ENCODE results near the gene AKR1C2. TPM values are rescaled to one million over a fixed set of nuclear protein-coding genes. Genes with fewer than 3 reads are reported as not detected.

AKR1C2 gene
- total RNA-seq, result 20.4 and 34.5 TPM in 2 replicates

DNA sequence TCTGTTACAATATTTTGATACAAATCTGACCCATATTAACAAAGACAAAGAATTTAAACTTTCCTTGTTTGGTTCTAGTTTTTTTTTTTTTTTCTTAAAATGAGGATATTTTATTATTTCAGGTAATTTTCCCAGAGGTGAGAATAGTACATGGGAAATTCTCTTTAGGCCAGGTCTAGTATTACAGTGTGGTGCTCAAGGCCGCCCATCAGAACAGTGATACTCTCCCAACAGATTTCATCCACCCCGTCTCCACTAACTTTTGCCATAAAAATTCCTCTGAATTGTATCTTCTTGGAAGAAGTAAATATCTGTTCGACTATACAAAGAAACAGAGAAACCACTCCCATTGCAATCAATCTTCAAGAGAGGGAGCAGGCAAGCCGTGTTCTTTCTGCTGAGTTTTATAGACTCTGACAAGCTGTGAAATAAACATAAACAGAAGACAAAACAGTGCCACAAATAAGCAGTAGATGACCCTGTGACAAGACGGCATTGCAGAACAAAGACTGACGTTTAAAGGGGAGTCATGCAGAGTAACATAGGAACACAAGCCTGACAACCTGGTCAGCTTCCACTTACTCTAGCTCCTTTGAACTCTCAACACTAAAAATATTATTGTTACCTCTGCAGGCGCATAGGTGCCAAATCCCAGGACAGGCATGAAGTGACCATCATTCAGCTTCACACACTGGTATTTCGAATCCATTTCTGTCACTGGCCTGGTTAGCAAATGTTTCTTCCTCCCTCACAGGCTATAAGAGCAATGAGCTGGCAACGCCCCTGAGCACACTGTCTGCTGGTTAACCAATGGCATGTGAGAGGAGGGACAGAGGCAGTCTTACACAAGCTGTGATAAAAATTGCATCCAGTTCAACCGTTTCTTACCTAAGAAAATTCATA lies at the start of gene AKR1C2:
Gene AKR1C2 (minus strand): TSS at position 731 of the 903 bp plus-strand sequence. CDS start 22 bp downstream, at position 709.

DNA sequence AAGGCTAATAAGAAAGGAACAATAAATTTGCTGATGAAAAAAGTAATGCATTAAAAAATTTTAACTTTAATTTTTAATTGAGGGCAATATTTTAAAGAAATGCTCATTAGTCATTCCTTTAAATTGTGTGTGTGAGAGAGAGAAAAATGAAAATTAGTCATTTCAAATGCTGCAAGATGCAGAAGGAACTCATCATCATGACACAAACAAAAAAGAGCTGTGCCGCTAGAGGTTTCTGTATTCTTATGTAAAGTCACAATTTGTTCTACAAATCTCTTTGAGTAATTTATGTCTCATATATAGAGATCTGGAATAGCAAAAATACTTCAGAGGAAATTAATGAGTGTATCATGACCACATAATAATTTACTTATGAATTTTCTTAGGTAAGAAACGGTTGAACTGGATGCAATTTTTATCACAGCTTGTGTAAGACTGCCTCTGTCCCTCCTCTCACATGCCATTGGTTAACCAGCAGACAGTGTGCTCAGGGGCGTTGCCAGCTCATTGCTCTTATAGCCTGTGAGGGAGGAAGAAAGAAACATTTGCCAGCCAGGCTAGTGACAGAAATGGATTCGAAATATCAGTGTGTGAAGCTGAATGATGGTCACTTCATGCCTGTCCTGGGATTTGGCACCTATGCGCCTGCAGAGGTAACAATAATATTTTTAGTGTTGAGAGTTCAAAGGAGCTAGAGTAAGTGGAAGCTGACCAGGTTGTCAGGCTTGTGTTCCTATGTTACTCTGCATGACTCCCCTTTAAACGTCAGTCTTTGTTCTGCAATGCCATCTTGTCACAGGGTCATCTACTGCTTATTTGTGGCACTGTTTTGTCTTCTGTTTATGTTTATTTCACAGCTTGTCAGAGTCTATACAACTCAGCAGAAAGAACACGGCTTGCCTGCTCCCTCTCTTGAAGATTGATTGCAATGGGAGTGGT lies 40.5 kb downstream of the AKR1C2 start, which contains the start of gene AKR1C1:
Gene AKR1C1 (plus strand): TSS at position 540 of the 939 bp plus-strand sequence. CDS start 30 bp downstream, at position 570.

Other genes starting within 250 kb of the AKR1C2 start
- 6.5 and 24.9 TPM in 2 replicates for gene AKR1E2, start 177.7 kb downstream of the AKR1C2 start, total RNA-seq
- gene AKR1C1, start 40.4 kb downstream of the AKR1C2 start, total RNA-seq, result 72.2 and 86.1 TPM in 2 replicates
- 26.7 and 31.2 TPM in 2 replicates for gene AKR1C3, start 90.6 kb upstream of the AKR1C2 start, total RNA-seq
- gene AKR1C8, start 181.3 kb upstream of the AKR1C2 start, total RNA-seq, result not detected in 2 replicates
- not detected in 2 replicates for gene AKR1C4, start 193.0 kb upstream of the AKR1C2 start, total RNA-seq